SK-N-SH (cell line): ENCODE results near the gene FMN1. TPM values are rescaled to one million over a fixed set of nuclear protein-coding genes. Genes with fewer than 3 reads are reported as not detected.

Experiments
- CTCF ChIA-PET: fragments of 300-600, 350-600 bp; formaldehyde crosslinking; extraction: SDS; loops from one replicate; lab custom pipeline; 2021; lab: Yijun Ruan, JAX
- POLR2A ChIA-PET: fragments of 350-600 bp; sonication (Branson Sonifier 250); formaldehyde crosslinking; extraction: SDS; loops from one replicate; lab custom pipeline; 2020; ENCODE audit warnings: antibody characterized with exemption, inconsistent platforms; lab: Yijun Ruan, JAX
- DNase-seq: peaks from one replicate; pipeline ENCODE4 v3.0.0; 2012
- H2AFZ ChIP-seq: fragments of 200-600 bp; sonication (generic); 2 replicates; pipeline ENCODE4 v1.8.1; 2016; ENCODE audit warnings: antibody characterized with exemption, mild to moderate bottlenecking, low read depth
- H3F3A ChIP-seq: fragments of 200-600 bp; sonication (generic); replicated peaks from 2 replicates; pipeline ENCODE3; 2016; ENCODE audit warnings: antibody characterized with exemption, mild to moderate bottlenecking; ENCODE audit not compliant: insufficient read depth
- H3K27ac ChIP-seq, 2 experiments: fragments of 200-500 bp in 1 of 2; fragments of 200-600 bp in 1 of 2; sonication (Bioruptor generic) in 1 of 2; sonication (generic), shearing (Covaris generic) in 1 of 2; 2 replicates each; pipeline versions ENCODE4 v1.5.1 to v1.6.1; 2014 to 2016; ENCODE audit warnings: low read depth in 2 of 2, inconsistent platforms in 1 of 2, low read length in 1 of 2, mild to moderate bottlenecking in 1 of 2, mixed read lengths in 1 of 2
- H3K27me3 ChIP-seq: fragments of 200-600 bp; sonication (generic), shearing (Covaris generic); 2 replicates; pipeline ENCODE4 v1.6.1; 2016; ENCODE audit warnings: mixed run types; ENCODE audit not compliant: insufficient read depth
- H3K36me3 ChIP-seq, 2 experiments: fragments of 200-500 bp in 1 of 2; fragments of 200-600 bp in 1 of 2; sonication (Bioruptor generic) in 1 of 2; sonication (generic) in 1 of 2; replicated peaks in 1 of 2; 2 replicates each; pipeline versions ENCODE3 to v1.5.1; 2014 to 2016; ENCODE audit warnings: low read length in 1 of 2, mild to moderate bottlenecking in 1 of 2; ENCODE audit not compliant: insufficient read depth in 2 of 2, control insufficient read depth in 1 of 2
- H3K4me1 ChIP-seq, 2 experiments: fragments of 200-500 bp in 1 of 2; fragments of 200-600 bp in 1 of 2; sonication (Bioruptor generic) in 1 of 2; sonication (generic), shearing (Covaris generic) in 1 of 2; 2 replicates each; pipeline versions ENCODE4 v1.5.1 to v1.6.1; 2014 to 2016; ENCODE audit warnings: low read depth in 1 of 2, low read length in 1 of 2, mixed run types in 1 of 2; ENCODE audit not compliant: insufficient read depth in 2 of 2, control insufficient read depth in 1 of 2
- H3K4me2 ChIP-seq: fragments of 200-600 bp; sonication (generic), shearing (Covaris generic); 2 replicates; pipeline ENCODE4 v1.6.1; 2017; ENCODE audit warnings: mixed run types
- H3K4me3 ChIP-seq, 2 experiments: fragments of 200-500 bp in 1 of 2; fragments of 200-600 bp in 1 of 2; sonication (Bioruptor generic) in 1 of 2; sonication (generic), shearing (Covaris generic) in 1 of 2; 2 replicates each; pipeline versions ENCODE4 v1.5.1 to v1.8.1; 2014 to 2016; ENCODE audit warnings: low read depth in 2 of 2, inconsistent platforms in 1 of 2, low read length in 1 of 2, mild to moderate bottlenecking in 1 of 2, mixed read lengths in 1 of 2, moderate library complexity in 1 of 2
- H3K79me2 ChIP-seq: fragments of 200-600 bp; sonication (generic); 2 replicates; pipeline ENCODE4 v1.8.1; 2017; ENCODE audit warnings: mild to moderate bottlenecking; ENCODE audit not compliant: insufficient read depth
- H3K9ac ChIP-seq: fragments of 200-600 bp; sonication (generic); 2 replicates; pipeline ENCODE4 v1.6.1; 2017; ENCODE audit warnings: mixed run types
- H3K9me2 ChIP-seq: fragments of 200-600 bp; sonication (generic); 2 replicates; pipeline ENCODE4 v1.6.1; 2017; ENCODE audit warnings: mixed run types
- H3K9me3 ChIP-seq: fragments of 200-600 bp; sonication (generic); 2 replicates; pipeline ENCODE4 v1.6.1; 2017; ENCODE audit warnings: mixed run types, mild to moderate bottlenecking, moderate library complexity
- H4K20me1 ChIP-seq: fragments of 200-600 bp; sonication (generic); 2 replicates; pipeline ENCODE4 v1.6.1; 2017; ENCODE audit warnings: mild to moderate bottlenecking, mixed run types; ENCODE audit not compliant: insufficient read depth
- CHD2 ChIP-seq: fragments of 150-350 bp; IDR thresholded peaks from 2 replicates; pipeline ENCODE4 v1.6.1; 2018; ENCODE audit warnings: low read length; ENCODE audit not compliant: partially characterized antibody
- CTCF ChIP-seq: fragments of 200-600 bp; sonication (generic); IDR thresholded peaks from 2 replicates; pipeline ENCODE4 v1.6.1; 2017; ENCODE audit warnings: antibody characterized with exemption, mild to moderate bottlenecking, moderate library complexity
- ELF1 ChIP-seq: IDR thresholded peaks from 2 replicates; pipeline ENCODE4 v1.4.0; 2012
- EZH2phosphoT487 ChIP-seq: fragments of 200-600 bp; sonication (generic); IDR thresholded peaks from 2 replicates; pipeline ENCODE4 v1.6.1; 2017; ENCODE audit warnings: low read depth, mixed run types, mild to moderate bottlenecking, antibody characterized with exemption, moderate library complexity, borderline replicate concordance
- FOSL2 ChIP-seq: IDR thresholded peaks from 2 replicates; pipeline ENCODE4 v1.4.0; 2012; ENCODE audit warnings: low read depth, mild to moderate bottlenecking, moderate library complexity, borderline replicate concordance
- FOXM1 ChIP-seq: IDR thresholded peaks from 2 replicates; pipeline ENCODE4 v1.4.0; 2012; ENCODE audit warnings: low read depth, mild to moderate bottlenecking
- GABPA ChIP-seq: IDR thresholded peaks from 2 replicates; pipeline ENCODE4 v1.4.0; 2012; ENCODE audit warnings: low read depth, mild to moderate bottlenecking
- GATA2 ChIP-seq: sonication (generic); formaldehyde crosslinking; IDR thresholded peaks from 2 replicates; pipeline ENCODE4 v1.5.0; 2020; ENCODE audit warnings: mild to moderate bottlenecking, missing genetic modification reagents
- IRF3 ChIP-seq: fragments of 150-350 bp; IDR thresholded peaks from 2 replicates; pipeline ENCODE4 v1.6.1; 2016; ENCODE audit warnings: mild to moderate bottlenecking, low read depth, low read length
- JUND ChIP-seq: IDR thresholded peaks from 2 replicates; pipeline ENCODE4 v1.4.0; 2012
- MAX ChIP-seq: IDR thresholded peaks from 2 replicates; pipeline ENCODE4 v1.4.0; 2012; ENCODE audit warnings: low read depth
- MEF2A ChIP-seq: IDR thresholded peaks from 2 replicates; pipeline ENCODE4 v1.4.0; 2012; ENCODE audit warnings: low read depth, borderline replicate concordance
- MXI1 ChIP-seq: IDR thresholded peaks from 2 replicates; pipeline ENCODE4 v1.6.1; 2012; ENCODE audit warnings: mild to moderate bottlenecking, low read depth, low read length, improper control_type of control experiment
- NRF1 ChIP-seq: IDR thresholded peaks from 2 replicates; pipeline ENCODE4 v1.6.1; 2012; ENCODE audit warnings: low read depth, mild to moderate bottlenecking, low read length
- POLR2AphosphoS5 ChIP-seq: IDR thresholded peaks from 2 replicates; pipeline ENCODE4 v1.6.1; 2012; ENCODE audit warnings: low read depth, low read length
- RAD21 ChIP-seq: IDR thresholded peaks from 2 replicates; pipeline ENCODE4 v1.6.1; 2012; ENCODE audit warnings: mild to moderate bottlenecking, low read length
- RCOR1 ChIP-seq: fragments of 150-350 bp; IDR thresholded peaks from 2 replicates; pipeline ENCODE4 v1.6.1; 2017; ENCODE audit warnings: antibody characterized with exemption, low read length
- RFX5 ChIP-seq: IDR thresholded peaks from 2 replicates; pipeline ENCODE4 v1.6.1; 2012; ENCODE audit warnings: mild to moderate bottlenecking, improper control_type of control experiment, low read length
- RXRA ChIP-seq: IDR thresholded peaks from 2 replicates; pipeline ENCODE4 v1.4.0; 2012; ENCODE audit warnings: low read depth, mild to moderate bottlenecking, borderline replicate concordance
- SMC3 ChIP-seq: IDR thresholded peaks from 2 replicates; pipeline ENCODE4 v1.6.1; 2012; ENCODE audit warnings: low read depth, low read length, improper control_type of control experiment
- TAF1 ChIP-seq: IDR thresholded peaks from 2 replicates; pipeline ENCODE4 v1.6.1; 2012; ENCODE audit warnings: low read depth, mild to moderate bottlenecking, low read length, moderate library complexity, borderline replicate concordance
- TCF12 ChIP-seq: IDR thresholded peaks from 2 replicates; pipeline ENCODE4 v1.4.0; 2012
- TEAD4 ChIP-seq: IDR thresholded peaks from 2 replicates; pipeline ENCODE4 v1.4.0; 2012; ENCODE audit warnings: mild to moderate bottlenecking, borderline replicate concordance; ENCODE audit not compliant: insufficient read depth
- USF1 ChIP-seq: IDR thresholded peaks from 2 replicates; pipeline ENCODE4 v1.4.0; 2012; ENCODE audit warnings: low read depth, borderline replicate concordance
- YY1 ChIP-seq: IDR thresholded peaks from 2 replicates; pipeline ENCODE4 v1.4.0; 2012; ENCODE audit warnings: low read depth, mild to moderate bottlenecking
- WGBS: methylation state at CpG from one replicate; pipeline ENCODE4 v1.1.6; 2017; ENCODE audit warnings: low lambda C conversion rate; 5-methylcytosine and 5-hydroxymethylcytosine counted together
- polyA plus RNA-seq, 3 experiments: library from polyadenylated mRNA; depleted of rRNA; stranded (reverse); fragments of >200 nt; gene quantifications; 2 replicates each; pipeline ENCODE4 v1.2.3, GENCODE V29; 2012
- TF ChIP-seq, protein P1 (sequence below): IDR thresholded peaks from 2 replicates; pipeline ENCODE4 v1.4.0; 2012; ENCODE audit warnings: low read depth, borderline replicate concordance
- TF ChIP-seq, protein P2 (sequence below): fragments of 150-350 bp; IDR thresholded peaks from 2 replicates; pipeline ENCODE4 v1.6.1; 2017; ENCODE audit warnings: antibody characterized with exemption, low read length, low read depth, borderline replicate concordance
- TF ChIP-seq, protein P3 (sequence below): IDR thresholded peaks from 2 replicates; pipeline ENCODE4; 2012

Gene FMN1
- polyA plus RNA-seq, 1 of the 3 experiments (the other 2 are of a cell fraction) = 9.1 TPM

- no peak for DNase-seq
- POLR2A ChIA-PET = no interaction called here
- peak; percentile 53; the same call in 1 of the 2 replicates for TF ChIP-seq ELF1
- no peak; the same call in 1 of the 2 replicates for TF ChIP-seq MAX
- TF ChIP-seq GABPA = no peak
- TF ChIP-seq USF1 = no peak
- no peak for TF ChIP-seq RXRA
- TF ChIP-seq EZH2phosphoT487 = no peak
- TF ChIP-seq TEAD4 = peak; percentile 98
- TF ChIP-seq, protein P1, sequence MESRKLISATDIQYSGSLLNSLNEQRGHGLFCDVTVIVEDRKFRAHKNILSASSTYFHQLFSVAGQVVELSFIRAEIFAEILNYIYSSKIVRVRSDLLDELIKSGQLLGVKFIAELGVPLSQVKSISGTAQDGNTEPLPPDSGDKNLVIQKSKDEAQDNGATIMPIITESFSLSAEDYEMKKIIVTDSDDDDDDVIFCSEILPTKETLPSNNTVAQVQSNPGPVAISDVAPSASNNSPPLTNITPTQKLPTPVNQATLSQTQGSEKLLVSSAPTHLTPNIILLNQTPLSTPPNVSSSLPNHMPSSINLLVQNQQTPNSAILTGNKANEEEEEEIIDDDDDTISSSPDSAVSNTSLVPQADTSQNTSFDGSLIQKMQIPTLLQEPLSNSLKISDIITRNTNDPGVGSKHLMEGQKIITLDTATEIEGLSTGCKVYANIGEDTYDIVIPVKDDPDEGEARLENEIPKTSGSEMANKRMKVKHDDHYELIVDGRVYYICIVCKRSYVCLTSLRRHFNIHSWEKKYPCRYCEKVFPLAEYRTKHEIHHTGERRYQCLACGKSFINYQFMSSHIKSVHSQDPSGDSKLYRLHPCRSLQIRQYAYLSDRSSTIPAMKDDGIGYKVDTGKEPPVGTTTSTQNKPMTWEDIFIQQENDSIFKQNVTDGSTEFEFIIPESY = 0 out of 2 replicates have a peak, but pooled peaks have one; percentile 28
- TF ChIP-seq MEF2A = peak; percentile 57
- TF ChIP-seq FOSL2 = peak; percentile 94
- TF ChIP-seq YY1 = no peak
- peak; percentile 72; the same call in 1 of the 2 replicates for TF ChIP-seq POLR2AphosphoS5
- TF ChIP-seq CTCF = no peak
- TF ChIP-seq TAF1 = no peak
- TF ChIP-seq, protein P2, sequence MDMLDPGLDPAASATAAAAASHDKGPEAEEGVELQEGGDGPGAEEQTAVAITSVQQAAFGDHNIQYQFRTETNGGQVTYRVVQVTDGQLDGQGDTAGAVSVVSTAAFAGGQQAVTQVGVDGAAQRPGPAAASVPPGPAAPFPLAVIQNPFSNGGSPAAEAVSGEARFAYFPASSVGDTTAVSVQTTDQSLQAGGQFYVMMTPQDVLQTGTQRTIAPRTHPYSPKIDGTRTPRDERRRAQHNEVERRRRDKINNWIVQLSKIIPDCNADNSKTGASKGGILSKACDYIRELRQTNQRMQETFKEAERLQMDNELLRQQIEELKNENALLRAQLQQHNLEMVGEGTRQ = no peak
- TF ChIP-seq SMC3 = no peak
- no peak for TF ChIP-seq RAD21
- no peak for TF ChIP-seq RCOR1
- TF ChIP-seq, protein P3, sequence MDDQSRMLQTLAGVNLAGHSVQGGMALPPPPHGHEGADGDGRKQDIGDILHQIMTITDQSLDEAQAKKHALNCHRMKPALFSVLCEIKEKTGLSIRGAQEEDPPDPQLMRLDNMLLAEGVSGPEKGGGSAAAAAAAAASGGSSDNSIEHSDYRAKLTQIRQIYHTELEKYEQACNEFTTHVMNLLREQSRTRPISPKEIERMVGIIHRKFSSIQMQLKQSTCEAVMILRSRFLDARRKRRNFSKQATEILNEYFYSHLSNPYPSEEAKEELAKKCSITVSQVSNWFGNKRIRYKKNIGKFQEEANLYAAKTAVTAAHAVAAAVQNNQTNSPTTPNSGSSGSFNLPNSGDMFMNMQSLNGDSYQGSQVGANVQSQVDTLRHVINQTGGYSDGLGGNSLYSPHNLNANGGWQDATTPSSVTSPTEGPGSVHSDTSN = peak; percentile 75
- TF ChIP-seq JUND = peak; percentile 95
- TF ChIP-seq IRF3 = no peak
- TF ChIP-seq RFX5 = no peak
- TF ChIP-seq NRF1 = no peak
- TF ChIP-seq CHD2 = no peak
- no peak for TF ChIP-seq MXI1
- TF ChIP-seq TCF12 = peak; percentile 91
- peak; percentile 75 for TF ChIP-seq FOXM1
- no peak for TF ChIP-seq GATA2 (CRISPR knock-in tag)
Measured at GRCh38 chr15:32824777-32825176, 369.7 kb downstream of the FMN1 start.

More at GRCh38 chr15:32824777-32825176, 369.7 kb downstream of the FMN1 start:
- Histone ChIP-seq H3K4me3 (peak overlapping the region; percentile 6 to 40; a peak in 3 of 4 replicates), H3K4me2 (peak overlapping the region; percentile 64), H3F3A (peaks cover 71% of the 10 kb centered on the region), H3K27me3 (no peaks in the 10 kb centered on the region), H3K79me2 (peaks cover 51% of the 10 kb centered on the region; the same call in 1 of the 2 replicates), H2AFZ (no peak overlapping the region), H3K27ac (peak overlapping the region; percentile 80 to 93; a peak in 3 of 4 replicates), H3K9me2 (no peaks in the 10 kb centered on the region), H3K9me3 (no peaks in the 10 kb centered on the region), H3K36me3 (peaks cover 5 to 24% of the 10 kb centered on the region in 2 experiments), H3K9ac (peak overlapping the region; percentile 72), H4K20me1 (no peaks in the 10 kb centered on the region; the same call in 1 of the 2 replicates), H3K4me1 (peaks cover 0 to 41% of the 10 kb centered on the region in 2 experiments; a peak in 3 of 4 replicates)
- CTCF ChIA-PET = interaction anchor here (0.6 kb wide), 1 partner anchor 47 kb away, joined by 3 read pairs; no protein-coding TSS in a partner anchor
- 8% methylated on average over 5 of the region's 5 CpGs for WGBS
